CD4-positive, alpha-beta T cell treated with Interleukin-21 for 1 hour (primary cell): Measurements from ENCODE around the gene SP8.

Experiments
- DNase-seq: peaks from one replicate; pipeline ENCODE4 v3.0.0-alpha.2; 2020

Gene SP8

GRCh38 chr7:20748853-20749252 is 37.8 kb downstream of the SP8 start:
- no peak for DNase-seq

GRCh38 chr7:20747001-20747400 is 39.7 kb downstream of the SP8 start:
- no peak for DNase-seq

- DNase-seq = no peak
Observed at GRCh38 chr7:20745702-20746101, 41.0 kb downstream of the SP8 start.

GRCh38 chr7:20744954-20745446 is 41.7 kb downstream of the SP8 start:
- no peak for DNase-seq

GRCh38 chr7:20742913-20743312 is 43.8 kb downstream of the SP8 start:
- DNase-seq = no peak

GRCh38 chr7:20741801-20742200 is 44.9 kb downstream of the SP8 start:
- no peak for DNase-seq

GRCh38 chr7:20738518-20739481 is 47.9 kb downstream of the SP8 start:
- DNase-seq = no peak

- DNase-seq = no peak
Observed at GRCh38 chr7:20737840-20738448, 48.7 kb downstream of the SP8 start.

- no peak for DNase-seq
Observed at GRCh38 chr7:20735346-20736065, 51.2 kb downstream of the SP8 start.
